GM21723 (cell line): ENCODE measurements around the gene ACSF3.
A peak's percentile ranks its signal among the peaks of the same experiment; 100 is the strongest.

Experiments
- ATAC-seq: cut with Tn5 transposase; IDR thresholded peaks from one replicate; pipeline ENCODE4 v1.9.1; 2021; ENCODE audit warnings: mild to moderate bottlenecking, moderate library complexity; ENCODE audit not compliant: unreplicated experiment

The ACSF3 gene

DNA sequence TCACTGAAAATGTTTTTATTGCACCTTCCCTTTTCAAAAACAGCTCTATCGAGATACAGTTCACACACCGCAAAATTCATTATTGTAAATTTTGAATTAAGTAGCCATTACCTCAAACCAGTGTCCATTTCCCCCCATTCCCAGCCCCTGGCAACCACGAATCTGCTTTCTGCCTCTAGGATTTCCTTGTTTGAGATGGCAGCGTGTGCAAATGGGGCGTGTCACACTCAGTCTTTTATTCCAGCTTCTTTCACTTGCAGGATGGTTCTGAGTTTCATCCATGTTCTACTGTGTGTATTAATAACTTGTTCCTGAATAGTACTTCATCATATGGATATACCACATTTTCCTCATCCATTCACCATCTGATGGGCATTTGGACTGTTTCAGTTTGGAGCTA lies 14.8 kb downstream of the ACSF3 start:
- no peak for ATAC-seq

DNA sequence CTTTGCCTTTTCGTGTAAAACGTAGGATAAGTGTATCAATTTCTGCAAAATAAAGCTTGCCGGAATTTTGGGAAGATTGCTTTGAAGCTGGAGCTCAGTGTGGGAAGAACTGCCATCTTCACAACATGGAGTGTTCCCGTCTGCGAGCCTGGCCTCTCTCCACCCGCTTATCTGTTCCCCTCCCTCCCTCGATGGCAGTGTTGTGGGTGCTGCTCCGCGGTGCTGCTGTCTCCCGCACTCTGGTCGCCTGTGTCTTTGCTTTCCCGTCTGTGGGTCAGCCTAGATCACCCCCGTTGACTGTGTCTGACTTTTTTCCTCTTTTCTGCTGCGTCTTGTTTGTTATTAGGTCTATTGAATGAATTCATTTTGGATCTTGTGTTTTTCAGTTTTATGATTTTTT lies 17.0 kb downstream of the ACSF3 start:
- no peak for ATAC-seq

DNA sequence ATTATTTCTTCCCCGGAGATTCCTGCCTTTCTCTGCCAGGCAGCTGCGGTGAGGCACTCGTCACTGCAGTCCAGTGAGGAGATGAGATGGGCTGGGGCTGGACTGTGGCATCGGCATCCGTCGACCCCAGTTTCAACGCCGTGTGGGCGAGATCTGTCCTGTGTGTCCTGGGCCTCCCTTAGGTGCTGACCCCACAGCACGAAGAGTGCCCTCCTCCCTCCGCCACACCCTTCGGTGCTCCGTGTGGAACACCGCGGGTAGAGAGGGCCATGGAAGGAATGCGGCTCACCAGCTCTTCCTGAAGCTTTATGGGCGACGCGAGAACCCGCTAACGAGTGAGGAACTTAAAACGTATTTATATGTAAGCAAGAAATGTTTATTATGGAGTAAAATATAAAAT lies 17.6 kb downstream of the ACSF3 start:
- ATAC-seq, result no peak

DNA sequence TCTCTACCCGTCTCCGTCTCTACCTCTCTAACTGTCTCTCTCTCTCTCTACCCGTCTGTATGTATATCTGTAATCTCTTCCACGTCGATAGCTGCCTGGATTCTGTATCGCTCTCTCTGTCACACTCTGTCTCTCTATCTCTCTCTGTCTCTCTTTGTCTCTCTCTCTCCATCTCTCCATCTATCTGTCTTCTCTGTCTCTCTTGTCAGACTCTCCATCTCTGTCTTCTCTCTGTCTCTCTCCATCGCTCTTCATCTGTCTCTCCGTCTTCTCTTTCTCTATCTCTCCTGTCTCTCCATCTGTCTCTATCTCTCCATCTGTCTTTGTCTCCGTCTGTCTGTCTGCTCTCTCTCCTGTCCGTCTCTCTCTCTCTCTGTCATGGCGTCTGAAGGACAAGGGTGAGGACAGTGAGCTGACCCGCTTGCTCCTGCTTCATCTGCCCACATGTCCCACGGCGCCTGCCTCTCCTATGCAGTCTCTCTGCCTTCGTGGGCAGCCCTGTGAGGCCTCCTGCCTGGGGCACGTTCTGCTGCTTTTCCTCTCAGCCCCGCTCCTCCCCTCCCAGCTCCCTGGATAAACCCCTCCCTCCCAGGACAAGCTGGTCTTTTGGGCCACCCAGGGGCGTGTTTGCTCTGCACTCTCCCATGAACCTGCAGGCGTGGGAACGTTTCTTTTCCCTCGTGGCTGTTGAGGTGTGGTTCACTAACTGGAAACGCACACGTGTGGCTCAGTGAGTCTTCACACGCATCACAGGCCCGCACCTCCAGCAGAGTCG lies 18.9 kb downstream of the ACSF3 start:
- ATAC-seq, result no peak

DNA sequence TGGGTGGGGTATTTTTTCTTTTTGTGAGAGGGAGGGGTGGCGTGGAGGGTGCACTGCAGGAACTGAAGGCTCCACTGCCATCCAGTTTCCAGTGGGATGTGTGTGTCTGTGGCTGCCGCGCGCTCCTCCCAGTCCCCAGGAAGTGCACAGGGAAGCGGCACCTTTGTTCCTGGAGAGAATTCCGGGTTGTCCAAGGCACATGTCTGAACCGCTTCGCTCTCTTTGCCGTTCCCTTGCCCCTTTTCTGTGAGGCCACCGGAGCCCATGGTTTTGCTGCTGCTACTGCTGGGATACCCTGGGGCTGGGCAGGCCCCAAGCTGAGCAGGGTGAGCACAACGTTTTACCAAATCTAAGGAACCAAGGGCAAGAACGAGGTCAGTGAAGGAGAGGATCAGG lies 19.5 kb downstream of the ACSF3 start:
- ATAC-seq, result no peak

DNA sequence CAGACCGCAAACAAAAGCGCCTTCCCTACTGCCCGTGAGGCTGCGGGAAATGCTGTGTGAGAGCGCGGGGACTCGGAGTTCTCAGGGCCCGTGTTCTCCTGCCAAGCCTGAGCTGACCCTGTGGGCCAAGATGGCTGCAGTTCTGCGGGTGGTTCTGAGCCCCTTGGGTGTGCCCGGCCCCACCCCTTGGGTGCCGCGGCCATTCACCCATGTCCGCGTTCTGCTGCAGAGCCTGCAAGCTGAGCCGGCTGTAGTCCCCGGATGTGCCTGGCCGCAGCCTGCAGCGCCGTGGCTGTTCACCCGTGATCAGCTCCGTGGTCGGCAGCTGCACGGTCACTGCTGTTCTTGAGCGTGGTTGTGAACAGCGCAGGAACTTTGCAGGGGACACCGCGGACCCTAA lies 20.0 kb downstream of the ACSF3 start:
- ATAC-seq, result no peak

DNA sequence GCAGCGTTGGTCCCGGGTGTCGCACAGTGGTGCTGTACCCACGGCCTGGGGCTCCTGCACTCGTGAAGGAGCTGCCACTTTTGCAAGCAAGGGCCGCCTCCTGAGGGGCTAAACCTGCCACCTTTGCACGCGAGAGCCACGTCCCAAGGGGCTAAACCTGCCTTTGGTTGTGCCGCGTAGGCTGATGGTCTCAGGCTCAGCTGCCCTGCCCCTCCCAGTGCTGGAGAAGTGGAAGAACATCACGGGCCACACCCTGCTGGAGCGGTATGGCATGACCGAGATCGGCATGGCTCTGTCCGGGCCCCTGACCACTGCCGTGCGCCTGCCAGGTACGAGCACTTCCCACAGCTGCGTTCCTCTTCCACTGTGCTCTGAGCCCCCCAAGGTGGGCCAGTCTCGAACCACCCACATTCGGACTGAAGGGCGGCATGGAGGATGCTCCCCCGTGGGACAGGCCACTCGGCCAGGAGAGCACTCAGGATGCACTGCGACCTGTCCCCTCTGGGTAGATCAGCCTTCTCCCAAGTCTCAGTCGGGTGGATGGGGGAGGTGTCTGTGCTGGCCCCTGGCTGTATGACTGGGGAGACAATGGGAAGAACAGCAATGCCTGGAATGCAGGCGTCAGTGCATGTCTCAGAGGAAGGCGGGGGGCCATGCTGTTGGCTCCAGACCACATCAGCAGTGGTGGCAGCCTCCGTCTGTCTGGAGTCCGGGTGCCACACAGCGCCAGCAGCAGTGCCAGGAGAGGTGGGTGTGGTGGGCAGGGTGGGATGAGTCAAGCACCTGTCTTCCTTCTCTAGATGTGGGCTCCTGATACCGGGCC lies 20.7 kb downstream of the ACSF3 start:
- no peak for ATAC-seq

DNA sequence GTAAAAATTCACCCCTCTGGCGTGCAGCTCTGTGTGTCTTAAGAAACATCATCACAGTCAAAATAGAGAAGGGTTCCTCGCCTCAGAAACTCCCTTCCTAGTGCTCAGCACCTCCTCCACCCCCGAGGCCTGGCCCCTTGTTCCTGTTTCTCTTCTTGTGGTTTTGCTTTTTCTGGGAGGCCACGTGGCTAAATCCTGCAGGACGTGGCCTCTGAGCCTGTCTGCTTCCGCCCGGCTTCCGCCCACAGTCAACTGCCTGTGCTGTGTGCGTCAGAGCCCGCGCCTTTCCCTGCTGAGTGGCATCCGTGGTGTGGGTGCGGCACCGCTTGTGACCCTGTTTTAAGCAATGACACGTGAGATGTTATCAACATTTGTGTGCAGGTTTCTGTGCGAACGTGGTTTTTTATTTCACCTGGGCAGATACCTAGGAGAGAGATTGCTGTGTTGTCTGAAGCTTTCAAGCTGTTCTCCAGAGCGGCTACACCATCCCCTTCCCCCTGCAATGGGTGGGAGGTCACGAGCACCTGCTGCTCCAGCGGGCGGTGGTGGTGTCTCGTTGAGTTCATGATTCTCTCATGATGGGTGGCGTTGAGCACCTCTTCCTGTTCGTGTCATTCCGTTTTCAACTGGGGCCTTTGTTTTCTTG lies 21.7 kb downstream of the ACSF3 start:
- peak; percentile 73 for ATAC-seq

DNA sequence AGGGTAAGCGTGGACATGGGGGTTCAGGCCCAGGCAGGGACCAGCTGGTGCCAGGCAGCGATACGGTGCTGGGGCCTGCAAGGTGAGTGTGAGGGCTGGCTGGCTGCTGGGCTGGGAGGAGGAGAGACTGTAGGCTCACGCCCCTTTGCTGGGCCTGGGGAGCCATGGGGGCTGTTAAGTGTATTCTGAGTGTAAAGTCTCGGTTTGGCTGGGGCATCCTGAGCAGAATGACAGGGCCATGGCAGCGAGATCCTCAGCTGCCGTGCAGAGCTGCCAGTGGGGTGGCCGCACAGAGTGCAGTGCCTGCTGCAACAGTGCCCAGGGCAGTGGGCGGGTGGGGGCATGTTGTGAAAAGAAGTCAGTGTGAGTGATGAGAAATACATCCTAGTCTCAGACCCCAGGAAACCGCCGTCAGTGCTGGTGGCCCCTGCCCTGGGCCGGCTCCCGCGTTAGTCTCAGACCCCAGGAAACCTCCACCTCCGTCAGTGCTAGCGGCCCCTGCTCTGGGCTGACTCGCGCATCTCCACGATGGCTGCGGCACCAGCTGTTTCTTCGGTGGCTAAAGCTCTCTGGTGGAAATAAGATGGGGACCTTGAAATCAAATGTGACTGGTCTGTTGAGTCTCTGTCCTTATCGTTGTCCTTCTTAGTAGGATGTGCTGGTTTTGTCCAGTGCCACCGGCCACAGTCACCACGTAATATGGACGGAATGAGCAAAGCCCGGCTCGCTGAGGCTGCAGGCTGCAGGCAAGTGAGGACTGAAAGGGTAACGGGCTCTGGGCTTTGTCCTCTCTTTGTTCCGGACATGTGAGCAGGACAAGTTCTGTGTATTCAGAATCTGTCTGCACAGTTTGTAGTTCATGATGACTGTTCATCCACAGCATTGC lies 22.9 kb downstream of the ACSF3 start:
- no peak for ATAC-seq

DNA sequence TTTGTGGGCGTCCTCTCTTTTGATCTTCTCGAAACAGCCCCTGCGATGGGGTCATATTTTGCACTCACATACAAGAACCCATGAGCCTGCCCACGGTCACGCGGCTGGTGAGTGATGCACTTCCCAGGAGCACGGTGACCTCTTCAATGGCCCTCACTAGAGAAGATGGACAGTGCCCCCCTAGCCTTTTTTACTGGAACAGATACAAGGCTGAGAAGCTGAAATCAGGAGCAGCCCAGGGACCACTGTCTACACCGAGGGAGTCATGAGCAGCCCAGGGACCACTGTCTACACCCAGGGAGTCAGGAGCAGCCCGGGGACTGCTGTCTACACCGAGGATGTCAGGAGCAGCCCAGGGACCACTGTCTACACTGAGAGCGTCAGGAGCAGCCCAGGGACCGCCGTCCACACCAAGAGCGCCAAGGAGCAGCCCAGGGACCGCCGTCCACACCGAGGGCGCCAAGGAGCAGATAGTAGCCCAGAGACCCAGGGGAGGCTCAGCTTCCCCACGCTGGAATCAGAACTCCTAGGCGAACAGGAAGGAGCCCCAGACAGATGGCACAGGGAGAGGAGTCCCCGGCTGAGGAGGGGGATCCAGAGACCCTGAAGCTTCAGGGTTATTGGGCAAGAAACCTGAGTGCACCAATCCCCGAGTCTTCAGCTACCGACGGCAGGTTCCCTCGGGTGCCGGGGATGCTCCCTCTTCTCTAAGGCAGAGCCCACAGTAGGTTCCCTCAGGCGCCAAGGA lies 23.7 kb downstream of the ACSF3 start:
- ATAC-seq, result no peak

DNA sequence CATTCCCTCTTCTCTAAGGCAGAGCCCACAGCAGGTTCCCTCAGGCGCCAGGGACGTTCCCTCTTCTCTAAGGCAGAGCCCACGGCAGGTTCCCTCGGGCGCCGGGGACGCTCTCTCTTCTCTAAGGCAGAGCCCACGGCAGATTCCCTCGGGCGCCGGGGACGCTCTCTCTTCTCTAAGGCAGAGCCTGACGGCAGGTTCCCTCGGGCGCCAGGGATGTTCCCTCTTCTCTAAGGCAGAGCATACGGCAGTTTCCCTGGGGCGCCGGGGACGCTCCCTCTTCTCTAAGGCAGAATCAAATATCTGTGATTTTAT lies 24.3 kb downstream of the ACSF3 start:
- no peak for ATAC-seq

DNA sequence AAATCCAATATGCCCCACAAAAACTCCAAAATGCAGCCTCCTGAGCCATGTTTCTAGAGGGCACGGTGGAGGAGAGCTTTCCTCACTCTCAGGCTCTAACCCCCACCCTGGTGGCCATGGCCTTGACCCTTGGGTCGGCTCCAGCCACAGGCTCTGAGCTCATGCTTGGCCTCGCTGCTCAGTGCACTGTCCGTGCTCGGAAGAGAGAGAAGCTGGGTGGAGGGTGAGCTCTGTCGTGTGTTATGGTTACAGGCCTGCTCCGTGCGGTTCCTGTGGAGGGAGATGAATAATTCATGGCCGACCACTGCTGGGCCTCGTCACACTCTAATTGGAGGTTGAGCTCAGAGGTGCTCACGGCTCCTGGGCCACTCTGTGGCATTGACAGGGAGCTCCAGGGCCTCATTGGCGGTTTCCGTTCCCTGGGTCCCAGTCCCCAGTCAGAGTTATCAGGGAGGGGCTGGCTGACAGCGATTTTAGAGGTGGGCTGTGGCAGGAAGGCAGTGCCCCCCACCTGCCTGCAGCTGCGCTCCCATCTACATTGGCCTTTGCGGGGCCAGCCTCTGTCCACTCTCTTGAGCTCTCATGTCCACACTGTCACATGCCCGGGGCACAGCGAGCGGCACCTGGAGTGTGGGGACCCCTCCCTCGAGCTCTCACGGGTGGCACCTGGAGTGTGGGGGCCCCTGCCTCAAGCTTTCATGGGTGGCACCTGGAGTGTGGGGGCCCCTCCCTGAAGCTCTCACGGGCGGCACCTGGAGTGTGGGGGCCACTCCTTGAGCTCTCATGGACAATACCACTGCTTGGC lies 24.9 kb downstream of the ACSF3 start:
- ATAC-seq, result no peak

DNA sequence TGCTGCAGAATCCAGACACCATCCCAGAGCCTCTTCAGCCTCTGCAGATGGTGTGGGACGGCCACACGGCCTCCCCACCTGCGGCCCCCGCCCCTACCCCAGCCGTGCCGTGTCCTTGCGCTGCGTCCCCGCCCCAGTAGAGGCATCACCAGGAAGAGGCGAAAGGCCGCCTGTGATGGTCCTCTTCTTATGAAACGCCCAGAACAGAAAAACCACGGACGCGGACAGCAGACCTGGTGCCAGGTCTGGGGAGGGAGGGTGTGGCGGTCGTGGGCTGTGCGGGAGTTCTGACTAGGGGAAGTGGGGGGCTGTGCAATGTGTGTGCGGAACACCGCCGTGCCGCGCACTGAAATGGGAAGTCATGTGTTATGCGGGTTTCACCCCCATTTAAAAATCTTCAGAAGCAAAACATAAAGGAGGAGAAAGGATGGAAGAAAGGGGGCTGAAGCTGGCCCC lies 25.5 kb downstream of the ACSF3 start:
- ATAC-seq, result no peak

DNA sequence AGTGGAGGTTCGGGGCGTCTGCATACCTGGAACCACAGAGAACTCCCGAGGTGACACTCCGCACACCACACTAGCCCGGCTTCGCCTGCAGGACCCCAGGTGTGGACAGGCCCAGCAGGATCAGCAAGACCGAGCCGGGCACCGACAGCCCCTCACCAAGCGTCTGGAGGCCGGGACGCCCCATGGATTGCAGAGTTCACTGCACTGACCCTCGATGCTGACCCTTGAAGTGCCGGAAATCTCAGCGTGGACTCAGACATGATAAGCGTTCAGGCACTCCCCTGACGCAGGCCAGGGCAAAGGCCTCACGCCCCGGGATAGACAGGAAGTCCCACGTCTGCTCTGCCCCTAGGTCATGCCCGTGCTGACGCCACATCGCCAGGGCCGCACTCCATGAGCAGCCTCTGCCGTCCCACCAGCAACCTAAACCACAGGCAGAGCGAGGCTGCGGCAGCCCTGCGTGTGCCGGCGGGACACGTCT lies 26.0 kb downstream of the ACSF3 start:
- ATAC-seq, result no peak

DNA sequence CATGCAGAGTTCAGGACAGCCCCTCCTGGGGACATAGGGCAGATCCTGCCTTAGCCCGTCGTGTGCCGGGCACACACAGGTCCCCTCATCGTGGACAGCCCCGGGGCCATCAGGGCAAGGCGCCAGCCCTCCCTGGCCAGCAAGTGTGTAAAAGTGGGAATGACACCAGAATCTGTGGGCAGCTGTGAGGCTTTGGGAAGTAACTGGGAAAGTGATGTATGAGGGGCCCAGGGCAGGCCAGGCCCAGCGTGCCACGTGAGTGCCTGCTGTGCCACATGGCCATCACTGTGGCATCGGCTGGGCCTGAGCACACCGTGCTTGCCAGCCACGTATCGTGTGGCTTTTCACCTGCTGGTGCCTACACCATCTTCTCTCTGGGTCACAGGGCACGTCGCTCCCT lies 26.6 kb downstream of the ACSF3 start:
- ATAC-seq, result no peak

DNA sequence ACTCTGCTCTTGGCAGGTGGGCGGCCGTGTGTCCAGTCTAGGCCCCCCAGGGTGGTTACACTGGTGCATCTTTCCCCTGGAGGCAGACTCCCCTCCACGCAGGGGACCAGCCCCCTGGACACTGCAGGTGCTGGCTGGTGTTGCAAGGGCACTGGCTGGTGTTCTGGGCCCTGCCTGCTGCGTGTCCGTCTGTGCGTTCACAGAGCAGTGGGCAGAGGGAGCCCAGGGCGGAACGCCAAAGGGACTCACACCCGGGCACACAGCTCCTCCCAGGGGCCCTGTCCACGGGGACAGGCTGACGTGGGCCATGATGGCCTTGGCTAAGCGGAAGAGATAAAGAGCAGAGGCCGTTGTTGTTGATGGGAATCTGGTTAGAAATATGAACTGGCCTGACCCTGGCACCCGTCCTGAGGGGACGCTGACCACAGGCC lies 27.3 kb downstream of the ACSF3 start:
- no peak for ATAC-seq

DNA sequence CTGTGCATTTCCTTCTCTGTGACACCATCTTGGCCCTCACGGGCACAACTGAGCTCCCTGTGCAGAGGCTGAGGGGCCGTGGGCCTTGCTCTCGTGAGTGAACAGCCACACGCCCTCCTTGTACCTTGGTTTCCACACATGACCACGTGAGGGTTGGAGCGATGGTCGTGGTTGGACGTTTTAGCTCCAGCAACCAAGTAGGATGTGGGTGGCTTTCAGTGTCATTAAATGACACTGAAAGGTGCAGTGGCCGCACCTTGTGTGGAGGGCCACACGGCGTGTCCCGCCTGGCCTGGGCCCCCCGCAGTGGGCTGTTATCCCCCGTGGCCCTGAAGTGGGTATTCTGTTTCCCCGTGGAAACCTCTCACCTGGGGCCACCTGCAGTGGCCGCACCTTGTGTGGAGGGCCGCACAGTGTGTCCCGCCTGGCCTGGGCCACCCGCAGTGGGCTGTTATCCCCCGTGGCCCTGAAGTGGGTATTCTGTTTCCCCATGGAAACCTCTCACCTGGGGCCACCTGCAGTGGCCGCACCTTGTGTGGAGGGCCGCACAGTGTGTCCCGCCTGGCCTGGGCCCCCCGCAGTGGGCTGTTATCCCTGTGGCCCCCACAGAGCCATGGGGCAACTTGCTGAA lies 28.2 kb downstream of the ACSF3 start:
- no peak for ATAC-seq

DNA sequence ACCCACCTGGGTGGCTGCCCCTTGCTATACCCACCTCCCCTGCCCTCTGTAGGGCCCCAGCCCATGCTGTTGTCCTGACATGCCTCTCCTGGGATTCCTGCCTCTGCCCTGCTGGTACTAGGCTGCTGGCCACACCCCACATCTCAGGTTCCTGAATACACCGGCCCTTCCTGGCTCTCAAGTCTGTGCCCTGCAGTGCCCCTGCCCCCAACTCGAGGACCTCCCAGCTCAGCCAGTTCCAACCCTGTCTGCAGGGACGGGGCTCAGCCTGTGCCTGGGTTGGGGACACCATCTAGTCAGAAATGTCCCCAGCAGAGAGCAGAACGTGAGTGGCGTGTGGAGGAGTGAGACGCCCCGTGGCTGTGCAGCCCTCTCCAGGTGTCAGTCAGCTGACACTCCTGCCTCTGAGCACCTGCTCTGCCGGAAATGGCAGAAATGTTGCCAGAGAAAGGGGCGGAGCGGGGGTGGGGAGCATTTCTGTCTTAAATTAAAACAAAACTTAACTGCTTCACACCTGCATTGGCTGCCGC lies 28.7 kb downstream of the ACSF3 start:
- ATAC-seq, result no peak
